PC-9 (cell line): ENCODE data around the gene LAX1. TPM values are rescaled to one million over a fixed set of nuclear protein-coding genes. Genes with fewer than 3 reads are reported as not detected.

Source experiments
- BruUV-seq: library from RNA; stranded (reverse); fragments of 400-500 nt; replicated peaks from 2 replicates; lab custom pipeline; 2021; lab: Mats Ljungman, UMichigan
- CTCF ChIA-PET: fragments of 300-600 bp; sonication (Branson Sonifier 250); formaldehyde crosslinking; loops from one replicate; lab custom pipeline; 2022; ENCODE audit warnings: antibody characterized with exemption; lab: Charles Lee
- POLR2A ChIA-PET: fragments of 300-600 bp; sonication (Branson Sonifier 250); formaldehyde crosslinking; loops from one replicate; lab custom pipeline; 2022; ENCODE audit warnings: antibody characterized with exemption; ENCODE audit not compliant: unreplicated experiment; lab: Charles Lee
- DNase-seq, 2 experiments: peaks; one replicate each; pipeline versions ENCODE4 v3.0.0 to v3.0.0-alpha.2; 2015 to 2022; ENCODE audit warnings: mixed read lengths in 1 of 2
- H2AFZ ChIP-seq: fragments of 200-600 bp; sonication (generic); 2 replicates; pipeline ENCODE4 v1.8.1; 2017; ENCODE audit warnings: antibody characterized with exemption
- H3F3A ChIP-seq: fragments of 200-600 bp; sonication (generic); 2 replicates; pipeline ENCODE4 v1.8.1; 2017; ENCODE audit warnings: antibody characterized with exemption, mild to moderate bottlenecking, low read depth; ENCODE audit not compliant: insufficient read depth
- H3K27ac ChIP-seq: fragments of 200-600 bp; sonication (generic); 2 replicates; pipeline ENCODE4 v1.6.1; 2016; ENCODE audit warnings: mixed run types
- H3K27me3 ChIP-seq: fragments of 200-600 bp; sonication (generic); 2 replicates; pipeline ENCODE4 v1.6.1; 2016; ENCODE audit warnings: low read depth, mixed run types; ENCODE audit not compliant: insufficient read depth
- H3K36me3 ChIP-seq: fragments of 200-600 bp; sonication (generic); 2 replicates; pipeline ENCODE4 v1.6.1; 2016; ENCODE audit warnings: low read depth, mixed run types
- H3K4me1 ChIP-seq: fragments of 200-600 bp; sonication (generic); replicated peaks from 2 replicates; pipeline ENCODE4 v1.6.1; 2016; ENCODE audit warnings: mixed run types; ENCODE audit not compliant: insufficient read depth
- H3K4me2 ChIP-seq: fragments of 200-600 bp; sonication (generic); 2 replicates; pipeline ENCODE4 v1.6.1; 2017; ENCODE audit warnings: mixed run types
- H3K4me3 ChIP-seq: fragments of 200-600 bp; sonication (generic); 2 replicates; pipeline ENCODE4 v1.6.1; 2016; ENCODE audit warnings: mixed run types
- H3K79me2 ChIP-seq: fragments of 200-600 bp; sonication (generic); 2 replicates; pipeline ENCODE4 v1.6.1; 2017; ENCODE audit warnings: low read depth, mixed run types
- H3K9me2 ChIP-seq: fragments of 200-600 bp; sonication (generic); 2 replicates; pipeline ENCODE4 v1.8.1; 2017; ENCODE audit warnings: mild to moderate bottlenecking; ENCODE audit not compliant: insufficient read depth
- H3K9me3 ChIP-seq: fragments of 200-600 bp; sonication (generic); 2 replicates; pipeline ENCODE4 v1.8.1; 2016; ENCODE audit warnings: low read depth; ENCODE audit not compliant: insufficient read depth
- H4K20me1 ChIP-seq: fragments of 200-600 bp; sonication (generic); 2 replicates; pipeline ENCODE4 v1.8.1; 2017; ENCODE audit not compliant: insufficient read depth
- EZH2 ChIP-seq: fragments of 200-600 bp; sonication (generic); IDR thresholded peaks from 2 replicates; pipeline ENCODE4 v1.8.0; 2017; ENCODE audit warnings: antibody characterized with exemption, low read depth
- intact Hi-C: fragments of 100-400 bp; cut with micrococcal nuclease; formaldehyde crosslinking; loops from one replicate; pipeline ENCODE4 v1.10.0; 2022; ENCODE audit not compliant: unreplicated experiment
- total RNA-seq: library from RNA; stranded (reverse); gene quantifications from 2 replicates; pipeline ENCODE4 v1.2.3, GENCODE V29; 2021
- TF ChIP-seq, protein P1 (sequence below): fragments of 200-600 bp; sonication (generic); conservative IDR thresholded peaks from 2 replicates; pipeline ENCODE4 v1.6.1; 2017; ENCODE audit warnings: mixed run types, antibody characterized with exemption, mild to moderate bottlenecking, moderate library complexity

LAX1 gene
- total RNA-seq, 1 experiment from 2014 or later = not detected

DNA sequence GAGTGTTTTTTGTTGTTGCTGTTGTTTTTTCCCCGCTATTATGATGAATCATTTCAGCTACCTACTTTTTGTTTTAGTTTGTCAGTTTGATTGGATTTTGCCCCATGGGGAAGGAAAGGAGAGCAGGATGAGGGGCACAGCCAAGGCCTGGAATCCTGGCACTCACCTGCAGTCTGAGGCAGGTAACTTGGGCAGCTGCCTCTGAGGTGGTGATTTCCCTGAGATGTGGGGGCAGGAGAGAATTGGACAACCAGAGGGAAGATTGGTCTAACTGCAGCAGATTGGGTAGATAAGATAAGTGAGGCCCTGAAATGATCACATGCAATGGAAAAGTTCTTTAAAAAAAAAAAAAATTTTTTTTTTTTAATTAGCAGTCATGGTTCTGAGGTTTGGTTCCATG, 1.5 kb upstream of the LAX1 start:
- Histone ChIP-seq H2AFZ (no peak overlapping the region), H3K4me1 (peaks cover 8% of the 10 kb centered on the region), H3K27me3 (no peaks in the 10 kb centered on the region), H3K27ac (no peak overlapping the region), H3F3A (0 out of 2 replicates have a peak, but pooled peaks cover 4% of the 10 kb centered on the region), H3K4me2 (no peak overlapping the region), H3K79me2 (no peaks in the 10 kb centered on the region), H3K36me3 (no peaks in the 10 kb centered on the region), H4K20me1 (no peaks in the 10 kb centered on the region), H3K4me3 (no peak overlapping the region), H3K9me3 (no peaks in the 10 kb centered on the region), H3K9me2 (no peaks in the 10 kb centered on the region)
- intact Hi-C loops = no loop called here
- TF ChIP-seq, protein P1, sequence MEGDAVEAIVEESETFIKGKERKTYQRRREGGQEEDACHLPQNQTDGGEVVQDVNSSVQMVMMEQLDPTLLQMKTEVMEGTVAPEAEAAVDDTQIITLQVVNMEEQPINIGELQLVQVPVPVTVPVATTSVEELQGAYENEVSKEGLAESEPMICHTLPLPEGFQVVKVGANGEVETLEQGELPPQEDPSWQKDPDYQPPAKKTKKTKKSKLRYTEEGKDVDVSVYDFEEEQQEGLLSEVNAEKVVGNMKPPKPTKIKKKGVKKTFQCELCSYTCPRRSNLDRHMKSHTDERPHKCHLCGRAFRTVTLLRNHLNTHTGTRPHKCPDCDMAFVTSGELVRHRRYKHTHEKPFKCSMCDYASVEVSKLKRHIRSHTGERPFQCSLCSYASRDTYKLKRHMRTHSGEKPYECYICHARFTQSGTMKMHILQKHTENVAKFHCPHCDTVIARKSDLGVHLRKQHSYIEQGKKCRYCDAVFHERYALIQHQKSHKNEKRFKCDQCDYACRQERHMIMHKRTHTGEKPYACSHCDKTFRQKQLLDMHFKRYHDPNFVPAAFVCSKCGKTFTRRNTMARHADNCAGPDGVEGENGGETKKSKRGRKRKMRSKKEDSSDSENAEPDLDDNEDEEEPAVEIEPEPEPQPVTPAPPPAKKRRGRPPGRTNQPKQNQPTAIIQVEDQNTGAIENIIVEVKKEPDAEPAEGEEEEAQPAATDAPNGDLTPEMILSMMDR = no peak
- TF ChIP-seq EZH2 = no peak
- DNase-seq = no peak
- ChIA-PET POLR2A (no interaction called here), CTCF (no interaction called here)
- no TSS peak for BruUV-seq

- Histone ChIP-seq H3F3A (0 out of 2 replicates have a peak, but pooled peaks cover 4% of the 10 kb centered on the region), H3K4me1 (peaks cover 8% of the 10 kb centered on the region), H3K27me3 (no peaks in the 10 kb centered on the region), H3K9me2 (no peaks in the 10 kb centered on the region), H3K36me3 (no peaks in the 10 kb centered on the region), H3K79me2 (no peaks in the 10 kb centered on the region), H4K20me1 (no peaks in the 10 kb centered on the region), H3K4me3 (no peak overlapping the region), H2AFZ (no peak overlapping the region), H3K9me3 (no peaks in the 10 kb centered on the region), H3K27ac (no peak overlapping the region), H3K4me2 (no peak overlapping the region)
- BruUV-seq = no TSS peak
- DNase-seq = no peak
- ChIA-PET POLR2A (no interaction called here), CTCF (no interaction called here)
- intact Hi-C loops = no loop called here
- no peak for TF ChIP-seq EZH2
- TF ChIP-seq, protein P1 = no peak
Observed at GRCh38 chr1:203764105-203765028, 616 bp upstream of the LAX1 start.

GRCh38 chr1:203768256-203768655, 3.3 kb downstream of the LAX1 start:
- no TSS peak for BruUV-seq
- no peaks in the 10 kb centered on the region for H3K9me2 ChIP-seq
- H3K4me2 ChIP-seq = no peak overlapping the region
- H3K27me3 ChIP-seq = no peaks in the 10 kb centered on the region
- no peak overlapping the region for H3K4me3 ChIP-seq
- ChIA-PET POLR2A (no interaction called here), CTCF (no interaction called here)
- intact Hi-C loops = no loop called here
- no peaks in the 10 kb centered on the region for H3K9me3 ChIP-seq
- no peaks in the 10 kb centered on the region for H3K79me2 ChIP-seq
- no peak overlapping the region for H2AFZ ChIP-seq
- TF ChIP-seq, protein P1 = no peak
- TF ChIP-seq EZH2 = no peak
- DNase-seq = no peak
- peaks cover 8% of the 10 kb centered on the region for H3K4me1 ChIP-seq
- 0 out of 2 replicates have a peak, but pooled peaks cover 4% of the 10 kb centered on the region for H3F3A ChIP-seq
- H3K27ac ChIP-seq = no peak overlapping the region
- H3K36me3 ChIP-seq = no peaks in the 10 kb centered on the region
- no peaks in the 10 kb centered on the region for H4K20me1 ChIP-seq
